HCT116 (cell line): ENCODE measurements around the gene ZNF619. TPM values are rescaled to one million over a fixed set of nuclear protein-coding genes. Genes with fewer than 3 reads are reported as not detected.

Experiments used
- ATAC-seq: fragments of 200-7000 bp; cut with Tn5 transposase; 2 replicates; pipeline ENCODE4 v1.9.1; 2020; ENCODE audit warnings: mild to moderate bottlenecking, moderate library complexity
- BruUV-seq: library from RNA; stranded (reverse); fragments of 400-500 nt; replicated peaks from 2 replicates; lab custom pipeline; 2021; lab: Mats Ljungman, UMichigan
- CTCF ChIA-PET: fragments of 300-600 bp; sonication (Branson Sonifier 250); formaldehyde crosslinking; loops from one replicate; lab custom pipeline; 2021; ENCODE audit warnings: antibody characterized with exemption; lab: Charles Lee
- POLR2A ChIA-PET: fragments of 300-600, 350-600 bp; sonication (Branson Sonifier 250); formaldehyde crosslinking; loops from one replicate; lab custom pipeline; 2021; ENCODE audit warnings: antibody characterized with exemption; lab: Charles Lee
- RAD21 ChIA-PET, 2 experiments: fragments of 300-600 bp; sonication (Branson Sonifier 250); formaldehyde crosslinking; loops; one replicate each; lab custom pipeline; 2023; ENCODE audit warnings: low total read pairs in 2 of 2; ENCODE audit not compliant: uncharacterized antibody in 2 of 2, unreplicated experiment in 2 of 2, low non-redundant PET in 1 of 2; lab: Charles Lee
- DNase-seq: peaks from one replicate; pipeline ENCODE4 v3.0.0-alpha.2; 2010; ENCODE audit warnings: low read depth, low spot score
- H2AFZ ChIP-seq: fragments of 200-600 bp; shearing (Covaris generic), sonication (generic); 2 replicates; pipeline ENCODE4 v1.6.1; 2017; ENCODE audit warnings: low read depth, mixed run types, mixed read lengths, antibody characterized with exemption, low read length; ENCODE audit not compliant: poor library complexity, severe bottlenecking
- H3K27ac ChIP-seq: 2 replicates; pipeline ENCODE4 v1.5.1; 2012; ENCODE audit warnings: low read depth, low read length
- H3K27me3 ChIP-seq: fragments of 200-600 bp; sonication (generic); 2 replicates; pipeline ENCODE4 v1.6.1; 2016; ENCODE audit warnings: mixed run types, low read length, mixed read lengths; ENCODE audit not compliant: insufficient read depth
- H3K36me3 ChIP-seq, 2 experiments: fragments of 200-500 bp in 1 of 2; fragments of 200-600 bp in 1 of 2; sonication (Bioruptor generic) in 1 of 2; sonication (generic) in 1 of 2; 2 replicates each; pipeline versions ENCODE4 v1.5.1 to v1.6.1; 2014 to 2016; ENCODE audit warnings: low read length in 2 of 2, inconsistent platforms in 1 of 2, mixed read lengths in 1 of 2, mixed run types in 1 of 2; ENCODE audit not compliant: insufficient read depth in 2 of 2, control insufficient read depth in 1 of 2
- H3K4me1 ChIP-seq, 2 experiments: fragments of 200-600 bp in 1 of 2; sonication (generic) in 1 of 2; 2 replicates each; pipeline versions ENCODE4 v1.5.1 to v1.6.1; 2012 to 2017; ENCODE audit warnings: low read length in 2 of 2, inconsistent platforms in 1 of 2, mild to moderate bottlenecking in 1 of 2, mixed read lengths in 1 of 2, mixed run types in 1 of 2, moderate library complexity in 1 of 2; ENCODE audit not compliant: insufficient read depth in 2 of 2, control insufficient read depth in 1 of 2
- H3K4me2 ChIP-seq: fragments of 200-600 bp; sonication (generic); 2 replicates; pipeline ENCODE4 v1.6.1; 2017; ENCODE audit warnings: mixed run types, low read length, mixed read lengths
- H3K4me3 ChIP-seq, 2 experiments: fragments of 200-600 bp in 1 of 2; sonication (generic) in 1 of 2; replicated peaks in 1 of 2; 2 replicates each; pipeline ENCODE4 v1.5.1; 2011 to 2016; ENCODE audit warnings: low read length in 2 of 2, control low read depth in 1 of 2, low read depth in 1 of 2, mild to moderate bottlenecking in 1 of 2, mixed read lengths in 1 of 2, mixed run types in 1 of 2
- H3K79me2 ChIP-seq: fragments of 200-600 bp; sonication (generic); 2 replicates; pipeline ENCODE4 v1.6.1; 2017; ENCODE audit warnings: mild to moderate bottlenecking, mixed run types, low read length, moderate library complexity, mixed read lengths; ENCODE audit not compliant: insufficient read depth
- H3K9ac ChIP-seq: fragments of 200-600 bp; sonication (generic); 2 replicates; pipeline ENCODE4 v1.6.1; 2016; ENCODE audit warnings: low read length, mixed read lengths
- H3K9me2 ChIP-seq: fragments of 200-600 bp; sonication (generic), shearing (Covaris generic); 2 replicates; pipeline ENCODE4 v1.6.1; 2017; ENCODE audit warnings: mixed run types, mild to moderate bottlenecking, moderate library complexity; ENCODE audit not compliant: insufficient read depth
- H3K9me3 ChIP-seq, 2 experiments: fragments of 200-500 bp in 1 of 2; fragments of 200-600 bp in 1 of 2; sonication (Bioruptor generic) in 1 of 2; sonication (generic) in 1 of 2; 2 replicates each; pipeline ENCODE4 v1.6.1; 2014 to 2017; ENCODE audit warnings: low read length in 2 of 2, mixed read lengths in 2 of 2, inconsistent platforms in 1 of 2, low read depth in 1 of 2, mild to moderate bottlenecking in 1 of 2, mixed run types in 1 of 2, moderate library complexity in 1 of 2; ENCODE audit not compliant: control insufficient read depth in 1 of 2, insufficient read depth in 1 of 2
- H4K20me1 ChIP-seq: fragments of 200-600 bp; sonication (generic), shearing (Covaris generic); 2 replicates; pipeline ENCODE4 v1.6.1; 2017; ENCODE audit warnings: mixed run types, mild to moderate bottlenecking, moderate library complexity; ENCODE audit not compliant: insufficient read depth
- ATF3 ChIP-seq: IDR thresholded peaks from 2 replicates; pipeline ENCODE4 v1.6.1; 2012
- CEBPB ChIP-seq: IDR thresholded peaks from 2 replicates; pipeline ENCODE4 v1.6.1; 2012; ENCODE audit warnings: low read depth
- ELF1 ChIP-seq: IDR thresholded peaks from 2 replicates; pipeline ENCODE4 v1.6.1; 2012; ENCODE audit warnings: low read depth, borderline replicate concordance
- EZH2 ChIP-seq: fragments of 200-600 bp; sonication (generic); IDR thresholded peaks from 2 replicates; pipeline ENCODE4 v1.6.1; 2017; ENCODE audit warnings: antibody characterized with exemption, mixed run types
- JUND ChIP-seq: IDR thresholded peaks from 2 replicates; pipeline ENCODE4 v1.6.1; 2012
- MAX ChIP-seq: IDR thresholded peaks from 2 replicates; pipeline ENCODE4 v1.6.1; 2012
- POLR2A ChIP-seq: IDR thresholded peaks from 2 replicates; pipeline ENCODE4 v1.7.0; 2011; ENCODE audit warnings: borderline replicate concordance; ENCODE audit not compliant: insufficient read depth, insufficient read length; ENCODE audit errors: extremely low read depth
- POLR2AphosphoS5 ChIP-seq: IDR thresholded peaks from 2 replicates; pipeline ENCODE4 v1.6.1; 2011; ENCODE audit warnings: mild to moderate bottlenecking, low read depth, low read length, moderate library complexity
- RAD21 ChIP-seq: IDR thresholded peaks from 2 replicates; pipeline ENCODE4 v1.6.1; 2012; ENCODE audit warnings: low read depth, mild to moderate bottlenecking
- REST ChIP-seq: IDR thresholded peaks from 2 replicates; pipeline ENCODE4 v1.6.1; 2012; ENCODE audit warnings: low read depth
- SP1 ChIP-seq: IDR thresholded peaks from 2 replicates; pipeline ENCODE4 v1.6.1; 2012; ENCODE audit warnings: low read depth
- SRF ChIP-seq: IDR thresholded peaks from 2 replicates; pipeline ENCODE4 v1.6.1; 2012; ENCODE audit warnings: low read depth
- TCF7L2 ChIP-seq: IDR thresholded peaks from 2 replicates; pipeline ENCODE4 v1.7.0; 2011; ENCODE audit warnings: borderline replicate concordance, inconsistent platforms; ENCODE audit not compliant: insufficient read depth, insufficient read length; ENCODE audit errors: extremely low read depth
- YY1 ChIP-seq: IDR thresholded peaks from 2 replicates; pipeline ENCODE4 v1.6.1; 2011; ENCODE audit warnings: low read length, low read depth, moderate library complexity, mild to moderate bottlenecking; ENCODE audit not compliant: insufficient replicate concordance; ENCODE audit errors: extremely low read depth
- ZBTB33 ChIP-seq: IDR thresholded peaks from 2 replicates; pipeline ENCODE4 v1.6.1; 2011; ENCODE audit warnings: mild to moderate bottlenecking, low read length, moderate library complexity; ENCODE audit not compliant: insufficient replicate concordance; ENCODE audit errors: extremely low read depth
- ZFX ChIP-seq: fragments of 450-650 bp; IDR thresholded peaks from 2 replicates; pipeline ENCODE4 v1.6.1; 2017
- ZNF274 ChIP-seq: fragments of 200-500 bp; sonication (Bioruptor generic); IDR thresholded peaks from 2 replicates; pipeline ENCODE4 v1.6.1; 2014; ENCODE audit warnings: mild to moderate bottlenecking, low read depth, low read length, inconsistent platforms
- intact Hi-C: fragments of 100-400 bp; cut with micrococcal nuclease; formaldehyde crosslinking; loops from 2 replicates; pipeline ENCODE4 v1.10.0; 2022
- total RNA-seq: library from RNA; stranded (reverse); gene quantifications from one replicate; pipeline ENCODE4 v1.2.1, GENCODE V29; 2021; ENCODE audit not compliant: unreplicated experiment

Gene ZNF619
- total RNA-seq, 1 experiment from 2014 or later, result 7.3 TPM

GRCh38 chr3:40524568-40525285, 47.8 kb downstream of the ZNF619 start, which contains the start of gene ZNF621 (continued):
- TF ChIP-seq YY1, result peak; percentile 91
- peak; percentile 99 for TF ChIP-seq POLR2AphosphoS5
- peak; percentile 96 for TF ChIP-seq POLR2A
- TF ChIP-seq EZH2, result no peak

GRCh38 chr3:40528426-40528825, 51.5 kb downstream of the ZNF619 start:
- H3K9ac ChIP-seq, result no peak overlapping the region
- CTCF ChIA-PET, result no interaction called here
- H3K9me2 ChIP-seq, result no peaks in the 10 kb centered on the region
- ATAC-seq (no peak), DNase-seq (no peak)
- H3K27ac ChIP-seq, result no peak overlapping the region
- peaks cover 29 to 38% of the 10 kb centered on the region in 2 experiments for H3K36me3 ChIP-seq
- no peak overlapping the region for H2AFZ ChIP-seq
- H3K4me2 ChIP-seq, result no peak overlapping the region
- no TSS peak for BruUV-seq
- RAD21 ChIA-PET, result no interaction called here
- H3K79me2 ChIP-seq, result peaks cover 10% of the 10 kb centered on the region
- H3K9me3 ChIP-seq, result no peaks in the 10 kb centered on the region
- intact Hi-C loops, result no loop called here
- POLR2A ChIA-PET, result no interaction called here
- peaks cover 0 to 18% of the 10 kb centered on the region in 2 experiments; a peak in 1 of 4 replicates for H3K4me1 ChIP-seq
- H3K4me3 ChIP-seq, result no peak overlapping the region
- no peaks in the 10 kb centered on the region for H3K27me3 ChIP-seq
- H4K20me1 ChIP-seq, result no peaks in the 10 kb centered on the region
- no peak for TF ChIP-seq TCF7L2
- TF ChIP-seq SP1, result no peak
- TF ChIP-seq MAX, result no peak
- TF ChIP-seq ATF3, result no peak
- TF ChIP-seq ZFX, result no peak
- TF ChIP-seq SRF, result no peak
- TF ChIP-seq ZNF274, result no peak
- no peak for TF ChIP-seq REST
- no peak for TF ChIP-seq RAD21
- no peak for TF ChIP-seq JUND
- TF ChIP-seq POLR2A, result no peak
- TF ChIP-seq CEBPB, result no peak
- no peak for TF ChIP-seq ELF1
- TF ChIP-seq ZBTB33, result no peak
